Measurements from ENCODE around the gene PRAMEF2. TPM values are rescaled to one million over a fixed set of nuclear protein-coding genes. Genes with fewer than 3 reads are reported as not detected.
"Not testable (repeated sequence)": the region's sequence is repeated elsewhere in the genome, so short reads cannot be mapped to it uniquely, and the experiment has no call there.

PRAMEF2 gene
- polyA plus RNA-seq, 2 of the 4 experiments (the other 2 are of a cell fraction): not detected

GRCh38 chr1:12863131-12863880, 6.4 kb downstream of the PRAMEF2 start:
- H3K27ac ChIP-seq; FAIRE-seq; ATAC-seq; DNase-seq (ENCODE audit: low read depth in 1 of 2, low spot score in 1 of 2); POLR2A ChIA-PET; H3K4me1 ChIP-seq; CTCF ChIA-PET; H3K4me3 ChIP-seq; H3K9me3 ChIP-seq; H3K4me2 ChIP-seq: not testable (repeated sequence)
- WGBS (ENCODE audit: missing lambda C conversion rate): no CpG with 5 or more reads among the region's 7 CpGs

- DNase-seq (ENCODE audit: low read depth in 1 of 2, low spot score in 1 of 2); H3K4me2 ChIP-seq; POLR2A ChIA-PET; H3K9me3 ChIP-seq; H3K4me3 ChIP-seq; H3K27ac ChIP-seq; ATAC-seq; FAIRE-seq; H3K4me1 ChIP-seq; CTCF ChIA-PET: not testable (repeated sequence)
- WGBS (ENCODE audit: missing lambda C conversion rate): 0% methylated on average over 3 of the region's 4 CpGs
Measured at GRCh38 chr1:12878453-12878852, 21.6 kb downstream of the PRAMEF2 start.

- H3K27ac ChIP-seq; H3K4me2 ChIP-seq; CTCF ChIA-PET; H3K9me3 ChIP-seq; H3K4me3 ChIP-seq; ATAC-seq; H3K4me1 ChIP-seq; FAIRE-seq; POLR2A ChIA-PET; DNase-seq (ENCODE audit: low read depth in 1 of 2, low spot score in 1 of 2): not testable (repeated sequence)
- WGBS (ENCODE audit: missing lambda C conversion rate): 3% methylated on average over 3 of the region's 3 CpGs
Measured at GRCh38 chr1:12886101-12886500, 29.2 kb downstream of the PRAMEF2 start, which contains the start of gene PRAMEF4. TSS of gene PRAMEF4 (minus strand) at chr1:12886201. CDS start at chr1:12883394, 2,807 bp downstream.

DNA sequence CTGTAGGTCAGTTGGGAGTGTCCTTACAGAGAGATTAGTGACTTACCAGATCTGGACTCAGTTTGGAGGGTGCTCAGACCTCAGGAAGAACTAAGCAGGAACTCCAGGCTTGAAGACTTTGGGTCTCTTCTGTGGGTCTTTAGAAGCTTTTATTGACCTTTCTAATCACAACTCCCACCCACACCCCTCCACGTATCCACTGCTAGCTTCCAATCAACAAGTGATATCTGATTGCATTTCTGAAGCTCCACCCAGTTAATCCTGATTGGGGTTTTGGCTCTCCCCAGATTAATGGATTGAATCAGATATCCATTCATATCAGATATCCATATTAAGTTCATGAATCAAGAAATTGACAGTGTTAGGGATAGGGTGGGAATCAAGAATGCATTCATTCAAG, 41.3 kb downstream of the PRAMEF2 start, which contains the start of gene PRAMEF10:
Gene PRAMEF10 (minus strand): TSS at position 101 of the 400 bp plus-strand sequence. CDS start 2,423 bp downstream, outside the sequence.
- H3K4me3 ChIP-seq; H3K4me2 ChIP-seq; H3K9me3 ChIP-seq; ATAC-seq; DNase-seq (ENCODE audit: low read depth in 1 of 2, low spot score in 1 of 2); FAIRE-seq; H3K4me1 ChIP-seq; POLR2A ChIA-PET; CTCF ChIA-PET; H3K27ac ChIP-seq: not testable (repeated sequence)
- WGBS (ENCODE audit: missing lambda C conversion rate): no CpG with 5 or more reads among the region's 1 CpG

DNA sequence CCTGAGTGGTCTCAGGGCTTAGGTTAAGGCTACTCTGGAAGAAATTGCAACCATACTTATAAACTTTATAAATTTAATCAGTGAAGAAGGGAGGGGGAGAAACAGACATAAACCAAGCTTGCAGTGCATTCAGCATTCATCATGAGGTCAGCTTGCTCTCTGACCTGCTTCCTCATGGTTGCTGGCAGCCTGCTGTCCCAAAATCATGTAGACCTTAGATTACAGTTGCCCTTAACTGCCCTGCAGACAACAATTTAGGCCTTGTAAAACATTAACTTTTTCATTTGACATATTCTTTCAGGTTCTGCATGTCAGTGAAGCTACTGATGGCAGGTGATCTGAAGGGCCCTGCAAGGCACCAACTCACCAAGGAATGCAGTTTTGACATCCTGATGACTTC, 42.3 kb downstream of the PRAMEF2 start:
- H3K9me3 ChIP-seq; H3K27ac ChIP-seq; DNase-seq (ENCODE audit: low read depth in 1 of 2, low spot score in 1 of 2); ATAC-seq; FAIRE-seq; H3K4me3 ChIP-seq; H3K4me1 ChIP-seq; H3K4me2 ChIP-seq; POLR2A ChIA-PET; CTCF ChIA-PET: not testable (repeated sequence)

- H3K27ac ChIP-seq; DNase-seq (ENCODE audit: low read depth in 1 of 2, low spot score in 1 of 2); H3K4me3 ChIP-seq; POLR2A ChIA-PET; CTCF ChIA-PET; ATAC-seq; H3K9me3 ChIP-seq; FAIRE-seq; H3K4me1 ChIP-seq; H3K4me2 ChIP-seq: not testable (repeated sequence)
- WGBS (ENCODE audit: missing lambda C conversion rate): 6% methylated on average over 2 of the region's 5 CpGs
Measured at GRCh38 chr1:12903793-12904572, 47.1 kb downstream of the PRAMEF2 start.

Other genes starting within 250 kb of the PRAMEF2 start
- 79.7 and 89.1 TPM in 2 replicates for gene DHRS3, start 238.9 kb upstream of the PRAMEF2 start, polyA plus RNA-seq (2011; rRNA removed)
- gene DHRS3, start 238.9 kb upstream of the PRAMEF2 start, polyA plus RNA-seq (2017; fragmentation: RNase III; extraction: RNeasy Plus Mini Kit Qiagen cat#74134 plus additional on column Dnase treatment): 56.9 to 78.9 TPM (median 62.7 TPM) in 3 replicates
- not detected in 2 replicates for gene AADACL4, start 213.0 kb upstream of the PRAMEF2 start, polyA plus RNA-seq (2011; rRNA removed)
- gene AADACL4, start 213.0 kb upstream of the PRAMEF2 start, polyA plus RNA-seq (2017; fragmentation: RNase III; extraction: RNeasy Plus Mini Kit Qiagen cat#74134 plus additional on column Dnase treatment): not detected in 3 replicates
- not detected in 2 replicates for gene AADACL3, start 141.0 kb upstream of the PRAMEF2 start, polyA plus RNA-seq (2011; rRNA removed)
- gene AADACL3, start 141.0 kb upstream of the PRAMEF2 start, polyA plus RNA-seq (2017; fragmentation: RNase III; extraction: RNeasy Plus Mini Kit Qiagen cat#74134 plus additional on column Dnase treatment): not detected in 3 replicates
- gene CFAP107, start 110.9 kb upstream of the PRAMEF2 start, polyA plus RNA-seq (2011; rRNA removed): not detected in 2 replicates
- gene CFAP107, start 110.9 kb upstream of the PRAMEF2 start, polyA plus RNA-seq (2017; fragmentation: RNase III; extraction: RNeasy Plus Mini Kit Qiagen cat#74134 plus additional on column Dnase treatment): not detected in 3 replicates
- not detected in 2 replicates for gene PRAMEF12, start 83.3 kb upstream of the PRAMEF2 start, polyA plus RNA-seq (2011; rRNA removed)
- not detected in 3 replicates for gene PRAMEF12, start 83.3 kb upstream of the PRAMEF2 start, polyA plus RNA-seq (2017; fragmentation: RNase III; extraction: RNeasy Plus Mini Kit Qiagen cat#74134 plus additional on column Dnase treatment)
- not detected in 2 replicates for gene PRAMEF1, start 65.7 kb upstream of the PRAMEF2 start, polyA plus RNA-seq (2011; rRNA removed)
- not detected in 3 replicates for gene PRAMEF1, start 65.7 kb upstream of the PRAMEF2 start, polyA plus RNA-seq (2017; fragmentation: RNase III; extraction: RNeasy Plus Mini Kit Qiagen cat#74134 plus additional on column Dnase treatment)
- not detected in 2 replicates for gene PRAMEF11, start 25.7 kb upstream of the PRAMEF2 start, polyA plus RNA-seq (2011; rRNA removed)
- not detected in 3 replicates for gene PRAMEF11, start 25.7 kb upstream of the PRAMEF2 start, polyA plus RNA-seq (2017; fragmentation: RNase III; extraction: RNeasy Plus Mini Kit Qiagen cat#74134 plus additional on column Dnase treatment)
- not detected in 2 replicates for gene HNRNPCL1, start 8.4 kb upstream of the PRAMEF2 start, polyA plus RNA-seq (2011; rRNA removed)
- gene HNRNPCL1, start 8.4 kb upstream of the PRAMEF2 start, polyA plus RNA-seq (2017; fragmentation: RNase III; extraction: RNeasy Plus Mini Kit Qiagen cat#74134 plus additional on column Dnase treatment): not detected in 3 replicates
- gene PRAMEF4, start 29.1 kb downstream of the PRAMEF2 start, polyA plus RNA-seq (2011; rRNA removed): not detected in 2 replicates
- not detected in 3 replicates for gene PRAMEF4, start 29.1 kb downstream of the PRAMEF2 start, polyA plus RNA-seq (2017; fragmentation: RNase III; extraction: RNeasy Plus Mini Kit Qiagen cat#74134 plus additional on column Dnase treatment)
- gene PRAMEF10, start 41.2 kb downstream of the PRAMEF2 start, polyA plus RNA-seq (2011; rRNA removed): not detected in 2 replicates
- not detected in 3 replicates for gene PRAMEF10, start 41.2 kb downstream of the PRAMEF2 start, polyA plus RNA-seq (2017; fragmentation: RNase III; extraction: RNeasy Plus Mini Kit Qiagen cat#74134 plus additional on column Dnase treatment)
- gene PRAMEF7, start 59.5 kb downstream of the PRAMEF2 start, polyA plus RNA-seq (2011; rRNA removed): not detected in 2 replicates
- not detected in 3 replicates for gene PRAMEF7, start 59.5 kb downstream of the PRAMEF2 start, polyA plus RNA-seq (2017; fragmentation: RNase III; extraction: RNeasy Plus Mini Kit Qiagen cat#74134 plus additional on column Dnase treatment)
- not detected in 2 replicates for gene PRAMEF6, start 90.5 kb downstream of the PRAMEF2 start, polyA plus RNA-seq (2011; rRNA removed)
- gene PRAMEF6, start 90.5 kb downstream of the PRAMEF2 start, polyA plus RNA-seq (2017; fragmentation: RNase III; extraction: RNeasy Plus Mini Kit Qiagen cat#74134 plus additional on column Dnase treatment): not detected in 3 replicates
- 0.05 TPM in 1 of 2 replicates, not detected in the other for gene PRAMEF27, start 199.5 kb downstream of the PRAMEF2 start, polyA plus RNA-seq (2011; rRNA removed)
- gene PRAMEF27, start 199.5 kb downstream of the PRAMEF2 start, polyA plus RNA-seq (2017; fragmentation: RNase III; extraction: RNeasy Plus Mini Kit Qiagen cat#74134 plus additional on column Dnase treatment): not detected in 3 replicates
- not detected in 2 replicates for gene HNRNPCL3, start 203.7 kb downstream of the PRAMEF2 start, polyA plus RNA-seq (2011; rRNA removed)
- not detected in 3 replicates for gene HNRNPCL3, start 203.7 kb downstream of the PRAMEF2 start, polyA plus RNA-seq (2017; fragmentation: RNase III; extraction: RNeasy Plus Mini Kit Qiagen cat#74134 plus additional on column Dnase treatment)
- not detected in 2 replicates for gene PRAMEF25, start 213.7 kb downstream of the PRAMEF2 start, polyA plus RNA-seq (2011; rRNA removed)
- gene PRAMEF25, start 213.7 kb downstream of the PRAMEF2 start, polyA plus RNA-seq (2017; fragmentation: RNase III; extraction: RNeasy Plus Mini Kit Qiagen cat#74134 plus additional on column Dnase treatment): not detected in 3 replicates

Data from A549 (cell line).